ENCODE measurements around the gene RIPOR3.
A peak's percentile ranks its signal among the peaks of the same experiment; 100 is the strongest.

RIPOR3 gene, protein sequence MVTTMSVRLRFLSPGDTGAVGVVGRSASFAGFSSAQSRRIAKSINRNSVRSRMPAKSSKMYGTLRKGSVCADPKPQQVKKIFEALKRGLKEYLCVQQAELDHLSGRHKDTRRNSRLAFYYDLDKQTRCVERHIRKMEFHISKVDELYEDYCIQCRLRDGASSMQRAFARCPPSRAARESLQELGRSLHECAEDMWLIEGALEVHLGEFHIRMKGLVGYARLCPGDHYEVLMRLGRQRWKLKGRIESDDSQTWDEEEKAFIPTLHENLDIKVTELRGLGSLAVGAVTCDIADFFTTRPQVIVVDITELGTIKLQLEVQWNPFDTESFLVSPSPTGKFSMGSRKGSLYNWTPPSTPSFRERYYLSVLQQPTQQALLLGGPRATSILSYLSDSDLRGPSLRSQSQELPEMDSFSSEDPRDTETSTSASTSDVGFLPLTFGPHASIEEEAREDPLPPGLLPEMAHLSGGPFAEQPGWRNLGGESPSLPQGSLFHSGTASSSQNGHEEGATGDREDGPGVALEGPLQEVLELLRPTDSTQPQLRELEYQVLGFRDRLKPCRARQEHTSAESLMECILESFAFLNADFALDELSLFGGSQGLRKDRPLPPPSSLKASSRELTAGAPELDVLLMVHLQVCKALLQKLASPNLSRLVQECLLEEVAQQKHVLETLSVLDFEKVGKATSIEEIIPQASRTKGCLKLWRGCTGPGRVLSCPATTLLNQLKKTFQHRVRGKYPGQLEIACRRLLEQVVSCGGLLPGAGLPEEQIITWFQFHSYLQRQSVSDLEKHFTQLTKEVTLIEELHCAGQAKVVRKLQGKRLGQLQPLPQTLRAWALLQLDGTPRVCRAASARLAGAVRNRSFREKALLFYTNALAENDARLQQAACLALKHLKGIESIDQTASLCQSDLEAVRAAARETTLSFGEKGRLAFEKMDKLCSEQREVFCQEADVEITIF

DNA sequence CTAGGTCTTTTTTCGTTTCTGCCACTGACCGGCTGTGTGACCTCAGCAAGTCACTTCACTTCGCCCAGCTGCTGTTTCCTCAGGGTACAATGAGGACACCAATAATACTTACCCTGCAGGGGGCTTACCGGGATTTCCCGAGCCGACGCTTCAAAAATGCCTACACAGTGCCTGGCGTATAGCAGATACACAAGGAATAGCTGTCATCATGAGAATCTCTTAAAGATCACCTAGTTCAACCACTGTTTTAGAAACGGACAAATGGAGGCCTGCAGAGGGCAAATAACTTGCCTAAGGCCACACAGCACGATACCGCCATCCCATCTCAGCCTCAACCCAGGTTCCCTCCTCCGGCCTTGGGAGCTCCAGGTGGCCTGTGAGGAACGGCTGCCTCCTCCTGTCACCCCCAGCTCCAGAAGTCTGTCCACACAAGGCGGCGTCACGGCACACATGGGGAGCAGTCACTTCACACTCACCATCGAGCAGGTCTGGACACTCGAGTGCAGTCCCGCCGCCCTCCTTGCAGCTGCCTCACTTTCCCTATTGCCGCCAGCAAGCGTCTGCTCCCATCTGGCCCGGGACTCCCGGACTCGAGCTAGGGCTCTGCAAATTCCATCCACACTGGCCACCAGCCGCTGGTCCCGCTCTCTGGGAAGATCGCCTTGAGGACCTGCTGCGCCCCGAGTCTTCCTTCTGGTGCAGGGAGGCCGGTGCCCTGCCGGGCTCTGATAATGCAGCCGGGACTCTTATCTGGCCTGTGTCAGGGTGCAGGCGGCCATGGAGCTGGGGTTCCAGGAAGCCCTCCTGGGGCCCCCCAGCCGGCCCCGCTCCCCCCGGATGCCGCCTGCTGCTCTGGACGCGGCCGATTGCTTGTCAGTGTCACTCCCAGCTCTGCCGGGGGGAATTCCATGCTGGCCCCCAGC is at the start of gene RIPOR3:
Gene RIPOR3 (minus strand): TSS at position 893 of the 923 bp plus-strand sequence. CDS start 414 bp downstream, at position 479.
- DNase-seq = no peak

DNA sequence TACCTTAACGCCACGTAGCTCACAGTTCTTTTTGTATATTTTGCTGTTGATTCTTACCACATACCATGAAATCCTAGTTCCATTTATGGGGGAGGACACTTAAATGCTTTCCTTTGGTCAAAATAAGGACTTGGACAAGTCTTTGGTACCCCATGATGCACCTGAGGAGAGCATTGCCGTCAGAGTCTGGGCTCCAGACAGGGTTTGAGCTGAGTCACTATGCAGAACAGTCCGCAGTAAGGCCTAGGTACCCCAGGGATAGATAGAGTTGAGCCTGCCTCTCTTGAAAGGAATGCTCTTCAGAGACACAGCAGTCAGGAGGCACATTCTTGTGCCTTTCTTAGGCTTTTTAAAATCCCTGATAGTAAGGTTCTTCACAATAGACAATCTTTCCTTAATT is 46.0 kb upstream of the RIPOR3 start:
- DNase-seq = no peak

DNA sequence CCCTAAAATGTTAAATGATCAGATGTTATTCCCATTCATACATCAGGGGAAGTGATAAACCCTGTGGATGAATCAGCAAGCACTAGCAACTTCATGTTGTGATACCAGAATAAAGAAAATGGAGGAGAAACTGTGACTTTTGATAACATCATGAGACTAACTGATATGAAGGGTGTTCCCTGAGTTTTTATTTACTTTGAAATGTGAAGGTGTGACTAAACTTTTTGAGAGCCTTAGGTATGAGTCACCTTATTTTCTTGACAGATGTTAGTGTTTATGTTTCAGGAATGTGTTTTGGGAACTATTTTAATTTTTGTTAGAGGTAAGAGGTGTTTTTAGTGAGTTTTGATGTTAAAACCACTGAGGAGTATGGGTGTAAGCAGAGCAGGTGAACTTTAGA is 44.5 kb upstream of the RIPOR3 start:
- no peak for DNase-seq

DNA sequence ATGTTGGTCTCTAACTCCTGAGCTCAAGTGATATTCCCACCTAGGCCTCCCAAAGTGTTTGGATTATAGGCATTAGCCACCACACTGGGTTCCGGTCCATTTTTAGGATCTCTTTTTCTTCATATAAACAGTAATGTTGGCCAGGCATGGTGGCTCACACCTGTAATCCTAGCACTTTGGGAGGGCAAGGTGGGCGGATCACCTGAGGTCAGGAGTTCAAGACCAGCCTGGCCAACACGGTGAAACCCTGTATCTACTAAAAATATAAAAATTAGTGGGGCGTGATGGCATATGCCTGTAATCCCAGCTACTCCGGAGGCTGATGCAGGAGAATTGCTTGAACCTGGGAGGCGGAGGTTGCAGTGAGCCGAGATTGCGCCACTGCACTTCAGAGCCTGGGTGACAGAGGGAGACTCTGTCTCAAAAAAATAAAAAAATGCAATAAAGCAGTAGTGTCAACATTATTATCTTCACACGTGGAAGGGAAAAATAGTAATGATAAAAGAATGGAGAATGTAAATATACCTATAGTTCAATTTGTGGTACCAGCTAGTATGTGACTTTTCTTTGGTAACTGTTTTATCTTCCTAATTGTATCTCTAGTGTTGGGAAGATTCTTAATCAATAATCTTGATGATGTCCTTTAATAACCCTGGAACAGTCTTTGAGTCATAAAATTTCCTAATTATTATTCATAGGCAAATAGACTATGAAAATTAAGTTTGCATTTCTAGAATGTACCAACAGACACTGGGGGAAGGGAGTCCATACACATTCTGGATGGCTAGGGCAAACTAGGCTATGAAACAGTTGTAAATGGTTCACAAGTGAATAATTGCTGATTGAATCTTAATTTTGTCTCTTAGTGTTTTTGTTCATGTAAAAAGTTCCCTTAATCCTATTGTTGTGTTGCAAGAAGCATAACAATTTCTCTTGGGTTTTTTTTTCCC is 43.7 kb upstream of the RIPOR3 start:
- DNase-seq = no peak

DNA sequence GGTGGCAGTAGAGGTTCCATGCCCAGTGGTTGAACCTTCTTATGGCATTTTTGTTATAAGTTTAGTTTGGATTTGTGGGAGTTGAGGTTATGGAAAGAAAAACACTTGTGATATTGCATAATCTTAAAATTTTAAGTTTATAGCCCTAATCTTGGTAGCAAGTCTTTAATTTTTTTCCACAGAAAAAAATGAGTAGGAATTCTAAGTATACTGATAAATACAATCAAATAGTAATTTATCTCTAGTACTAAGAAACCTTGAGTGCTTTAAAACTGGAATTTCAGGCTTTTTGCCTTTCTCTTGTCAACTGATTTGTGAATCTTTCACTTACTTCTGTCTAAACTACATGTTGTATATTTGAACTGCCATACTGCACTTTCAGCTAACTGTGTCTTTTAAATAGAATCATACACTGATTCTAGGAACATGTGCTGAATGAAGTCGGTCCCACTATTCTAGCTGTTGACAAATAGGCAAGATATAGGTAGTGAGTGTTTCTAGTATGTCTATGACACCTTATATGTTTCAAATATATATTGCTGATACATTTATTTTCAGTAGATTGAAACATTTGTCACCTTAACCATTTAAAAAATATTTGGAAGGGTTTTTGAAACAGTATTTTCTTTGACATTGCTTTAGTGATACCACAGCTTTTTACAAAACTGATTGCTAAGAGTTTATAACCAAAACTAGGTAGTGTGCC is 42.5 kb upstream of the RIPOR3 start:
- no peak for DNase-seq

DNA sequence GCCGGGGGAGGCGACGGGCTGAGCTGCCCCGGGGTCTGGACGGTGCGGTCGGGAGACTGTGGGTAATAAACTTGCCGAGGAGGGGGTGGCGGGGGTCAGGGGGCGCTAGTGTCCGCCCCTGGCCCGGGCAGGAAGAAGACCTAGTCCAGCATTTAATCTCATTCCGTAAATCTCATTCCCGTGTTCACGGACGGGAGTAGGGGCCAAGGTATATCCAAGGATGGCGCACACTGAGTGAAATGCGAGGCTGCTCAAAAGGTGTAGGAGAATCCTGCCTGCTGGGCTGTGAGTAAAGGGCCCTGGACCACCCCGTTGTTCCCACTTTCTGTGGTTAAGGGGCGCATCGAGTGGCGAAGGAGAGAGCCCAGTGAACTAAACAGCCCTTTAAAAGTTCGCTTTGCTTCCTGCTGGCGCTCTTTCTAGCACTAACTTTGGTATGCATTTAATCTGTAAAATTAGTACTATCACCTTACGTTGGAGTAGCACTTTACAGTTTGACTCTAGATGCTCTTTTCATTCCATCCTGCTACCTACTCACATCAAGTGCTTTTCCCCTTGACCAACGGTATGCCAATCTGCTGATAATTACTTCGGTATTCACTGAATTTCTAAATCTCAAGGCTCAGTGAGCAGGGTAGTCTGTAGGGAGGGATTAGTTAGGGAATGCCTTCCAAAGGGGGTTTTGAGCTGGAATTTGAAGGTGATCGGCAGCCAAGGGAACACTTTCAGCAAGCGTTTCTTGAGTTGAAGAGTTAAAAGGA is 40.8 kb upstream of the RIPOR3 start:
- DNase-seq = no peak

DNA sequence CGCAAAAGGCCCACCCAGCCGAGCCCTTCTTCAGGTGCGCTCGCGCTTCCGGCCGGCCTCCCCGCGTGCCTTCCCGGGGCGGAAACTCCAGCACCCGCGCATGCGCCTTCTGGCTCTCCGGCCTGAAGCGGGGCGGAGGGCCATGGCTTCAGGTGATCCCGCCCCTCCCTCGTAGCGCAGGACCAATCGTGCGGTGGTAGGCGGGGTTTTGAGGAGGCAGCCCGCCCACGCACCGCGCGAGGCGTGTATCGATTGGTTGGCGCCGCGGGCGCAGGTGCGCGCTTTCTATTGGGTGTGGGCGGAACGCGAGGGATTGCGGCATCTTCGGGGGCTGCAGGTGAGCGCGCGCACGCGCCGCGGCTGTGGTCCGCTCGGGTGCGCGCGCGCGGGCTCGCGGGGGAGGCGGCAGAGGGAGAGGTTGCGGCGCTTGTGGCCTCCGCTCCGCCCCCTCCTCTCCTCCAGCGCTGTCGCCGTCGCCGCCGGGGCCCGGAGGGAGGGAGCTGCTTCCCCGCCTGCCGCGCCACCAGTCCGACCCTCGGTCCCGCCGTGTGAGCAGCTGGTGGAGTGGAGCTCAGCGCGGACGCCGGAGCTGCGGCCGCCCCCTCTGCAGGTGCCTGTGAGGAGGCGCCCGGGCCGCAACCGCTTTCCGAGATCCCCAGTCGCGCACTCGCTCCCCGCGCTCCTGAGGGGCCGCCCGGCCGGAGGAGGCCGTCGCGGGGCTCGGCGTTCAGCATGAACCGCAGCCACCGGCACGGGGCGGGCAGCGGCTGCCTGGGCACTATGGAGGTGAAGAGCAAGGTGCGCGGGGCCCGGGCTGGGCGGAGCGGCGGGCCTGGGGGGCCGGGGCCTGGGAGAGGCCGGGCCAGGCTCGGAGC is 40.0 kb upstream of the RIPOR3 start, which contains the start of gene PARD6B:
Gene PARD6B (plus strand): TSS at position 526 of the 875 bp plus-strand sequence. CDS start 207 bp downstream, at position 733.
- peak; percentile 94 for DNase-seq

DNA sequence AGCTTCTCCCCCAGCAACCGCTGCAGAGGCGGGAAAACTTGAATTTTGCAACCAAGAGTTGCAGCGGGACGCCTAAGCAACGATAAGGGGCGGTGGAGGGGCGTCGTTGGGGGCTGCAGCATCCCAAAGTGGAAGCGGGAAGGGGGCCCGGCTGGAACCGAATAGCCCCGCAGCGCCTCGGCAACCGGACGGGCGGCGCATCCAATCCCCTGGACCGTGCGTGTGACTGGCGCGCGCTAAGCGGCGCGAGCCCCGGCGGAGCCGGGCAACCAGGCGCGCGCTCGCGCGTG is 39.4 kb upstream of the RIPOR3 start:
- peak; percentile 68 for DNase-seq

DNA sequence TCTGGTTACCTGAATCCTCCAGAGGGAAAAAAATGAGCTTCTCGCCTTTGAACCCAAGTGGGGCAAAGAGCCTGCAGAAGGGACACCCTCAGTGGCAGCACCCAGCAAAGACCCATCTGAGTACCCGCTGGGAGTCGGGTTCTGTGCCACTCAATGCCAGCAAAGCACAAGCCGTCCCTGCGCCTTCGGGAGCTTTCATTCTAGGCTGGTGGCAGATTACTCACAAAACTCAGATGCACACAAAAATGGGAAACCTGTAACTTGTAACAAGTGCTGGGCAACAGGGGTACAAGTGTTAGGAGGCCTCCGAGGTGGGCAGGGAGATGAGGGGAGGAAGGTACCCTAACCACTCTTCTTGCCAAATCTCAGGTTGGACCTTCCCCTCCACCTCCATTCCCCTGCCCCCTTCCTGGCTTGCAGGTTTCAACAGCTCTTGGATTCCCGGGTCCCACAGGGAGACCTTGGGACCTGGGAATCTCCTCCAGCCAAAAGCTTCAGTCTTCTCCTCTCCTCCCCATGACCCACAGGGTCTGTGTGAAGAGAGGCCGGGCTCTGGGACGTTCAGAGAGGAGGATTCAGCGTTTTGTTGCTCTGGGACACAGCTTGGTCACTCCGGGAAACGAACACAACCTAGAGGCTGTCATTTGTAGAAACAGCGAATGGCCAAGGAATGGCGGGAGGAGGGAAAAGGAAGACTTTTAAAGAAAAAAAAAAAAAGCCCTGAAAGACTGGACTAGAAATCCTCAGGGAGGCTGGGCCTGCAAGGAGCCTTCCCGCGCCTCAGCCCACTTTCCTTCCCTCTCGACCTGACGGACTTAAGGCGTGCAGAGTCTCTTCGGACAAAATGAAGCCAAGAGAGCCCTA is 38.8 kb upstream of the RIPOR3 start:
- DNase-seq = no peak

DNA sequence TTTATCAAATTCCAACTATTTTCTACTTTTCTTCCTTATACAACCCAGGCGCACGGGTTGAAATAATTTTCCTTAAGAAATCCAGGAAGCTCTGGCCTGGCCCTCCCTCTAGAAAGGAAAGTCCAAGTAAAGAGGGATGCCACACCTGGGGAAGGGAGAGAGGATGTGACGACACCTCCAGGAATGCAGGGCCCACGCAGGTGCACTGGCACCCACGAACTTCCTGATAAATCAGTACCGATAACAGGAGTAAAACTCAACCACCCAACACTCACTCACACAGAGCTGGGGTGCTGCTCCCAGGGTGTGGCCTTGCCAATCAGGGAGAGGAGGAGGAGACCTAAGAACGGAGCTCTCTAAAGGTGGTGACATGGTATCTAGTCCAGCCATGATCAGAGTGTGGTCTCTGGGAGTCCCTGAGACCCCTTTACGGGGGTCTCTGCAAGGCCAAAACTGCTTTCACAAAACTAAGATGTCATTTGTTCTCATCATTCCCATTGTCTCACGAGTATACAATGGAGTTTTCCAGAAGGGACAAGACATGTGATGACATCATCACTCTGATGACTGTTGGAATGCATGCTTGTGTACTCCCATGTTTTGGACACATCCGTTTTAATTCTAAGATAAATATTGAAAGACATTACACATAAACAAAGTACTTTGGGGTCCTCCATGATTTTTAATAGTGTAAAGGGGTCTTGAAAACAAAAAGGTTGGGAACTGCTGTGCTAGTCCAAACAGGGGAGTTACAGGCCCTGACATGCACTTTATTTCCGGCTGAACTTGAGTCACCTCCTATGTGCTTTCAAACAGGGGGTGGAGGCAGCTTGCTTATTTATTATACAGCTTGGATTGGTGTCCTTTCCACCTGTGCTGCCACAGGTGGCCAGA is 37.9 kb upstream of the RIPOR3 start:
- no peak for DNase-seq

DNA sequence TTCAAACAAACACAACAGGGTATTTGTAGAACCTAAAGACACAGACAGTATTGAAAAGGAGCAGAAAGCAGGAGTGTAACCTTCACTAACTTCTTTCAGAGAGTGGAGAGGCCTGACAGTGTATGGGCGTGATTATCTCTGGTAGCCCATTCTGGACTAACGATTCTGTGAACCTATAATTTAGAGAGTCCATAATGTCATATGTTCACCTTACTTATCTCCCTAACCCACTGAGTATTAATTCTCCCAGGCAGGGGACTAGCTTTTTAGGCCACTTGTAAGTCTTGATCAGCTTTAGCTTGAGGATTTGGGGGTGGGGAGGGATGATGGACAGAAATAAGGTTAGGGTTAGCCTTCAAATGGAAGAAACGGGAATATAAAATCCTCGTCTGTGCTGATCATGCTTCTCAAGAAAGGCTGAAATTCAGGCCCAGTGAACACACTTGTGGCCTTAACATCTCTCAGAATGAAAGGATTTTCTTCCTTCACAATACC is 37.2 kb upstream of the RIPOR3 start:
- DNase-seq = no peak

DNA sequence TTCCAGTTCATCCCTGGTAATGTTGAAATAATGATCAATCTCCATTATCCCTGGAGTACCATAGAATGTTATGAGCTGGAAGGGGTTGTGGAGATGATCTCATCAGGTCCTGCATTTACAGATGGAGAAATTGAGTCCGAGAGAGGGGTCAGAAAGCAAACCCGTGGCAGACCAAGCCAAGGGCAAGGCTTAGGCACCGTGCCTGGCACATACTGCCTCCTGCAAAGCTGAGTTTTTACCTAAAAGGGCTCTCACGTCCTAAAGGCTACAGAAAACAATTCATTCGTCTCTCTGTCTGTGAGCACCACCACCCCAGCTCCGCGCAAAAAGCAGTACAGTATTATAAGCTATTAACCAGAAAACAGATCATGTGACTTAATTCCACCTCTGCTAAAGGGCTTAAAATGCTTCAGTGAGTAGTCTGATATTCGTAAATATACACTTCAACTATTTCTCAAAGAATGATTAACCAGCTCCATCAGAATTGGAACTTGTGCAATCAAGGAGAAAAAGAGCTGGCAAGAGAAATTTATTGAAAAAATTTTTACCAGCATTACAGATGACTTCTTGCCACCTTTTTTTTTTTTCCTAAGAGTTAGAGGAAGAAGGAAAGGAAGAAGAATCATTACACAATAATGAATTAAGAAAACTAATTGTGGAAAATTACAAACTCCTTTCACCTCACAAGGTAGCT is 36.6 kb upstream of the RIPOR3 start:
- DNase-seq = no peak

DNA sequence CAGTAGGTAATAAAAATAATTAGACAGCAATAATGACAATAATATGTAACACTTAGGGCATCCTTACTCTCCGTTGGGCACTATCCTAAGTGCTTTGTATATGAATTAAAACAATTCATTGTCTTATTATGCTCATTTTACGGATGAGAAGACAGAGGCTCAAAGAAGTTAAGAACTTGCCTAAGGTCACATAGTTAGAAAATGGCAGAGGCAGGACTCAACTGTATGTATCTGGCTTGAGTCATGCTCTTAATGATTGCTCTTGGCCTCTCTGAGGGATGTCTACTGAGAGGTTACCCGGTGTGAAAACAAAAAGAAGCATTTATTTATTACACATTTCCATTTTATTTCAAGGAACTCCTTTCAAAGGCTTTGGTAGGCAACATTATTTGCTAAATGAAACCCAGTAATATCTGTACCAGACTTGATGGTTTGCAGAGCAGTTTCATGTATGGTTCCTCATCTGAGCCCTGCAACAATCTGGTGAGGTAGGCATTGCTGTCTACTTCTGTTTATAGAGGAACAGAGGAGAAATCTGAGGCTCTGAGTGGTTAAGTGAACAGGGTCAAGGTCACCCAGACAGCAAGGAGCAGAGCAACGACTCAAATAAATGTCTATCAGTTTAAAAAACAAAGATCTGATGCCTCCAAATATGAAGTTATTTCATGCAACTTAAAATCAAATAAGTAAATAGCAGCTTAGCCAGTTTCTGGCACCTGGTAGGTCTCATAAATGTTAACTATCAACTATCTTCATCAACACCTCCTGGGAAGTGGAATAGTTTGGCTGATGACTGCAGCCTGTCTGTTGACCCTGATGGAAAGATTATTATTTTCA is 35.8 kb upstream of the RIPOR3 start:
- no peak for DNase-seq

DNA sequence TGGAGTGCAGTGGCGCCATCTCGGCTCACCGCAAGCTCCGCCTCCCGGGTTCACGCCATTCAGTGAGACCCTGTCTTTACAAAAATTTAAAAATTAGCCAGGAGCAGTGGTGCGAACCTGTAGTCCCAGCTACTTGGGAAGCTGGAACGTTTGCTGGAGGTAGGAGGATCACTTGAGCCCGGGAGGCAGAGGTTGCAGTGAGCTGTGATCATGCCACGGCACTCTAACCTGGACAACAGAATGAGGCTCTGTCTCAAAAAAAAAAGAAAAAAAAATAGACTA is 34.3 kb upstream of the RIPOR3 start:
- DNase-seq = no peak
